ENCODE data around the gene ATP2B2.

The ATP2B2 gene

GRCh38 chr3:10498271-10498670, 7.1 kb downstream of the ATP2B2 start:
- no peak for TF ChIP-seq CTCF (IDR thresholded peaks at IDR 0.05; ENCODE audit: low read depth, low read length)
- no peak for DNase-seq (ENCODE audit: extremely low read depth, low read depth)

- DNase-seq (ENCODE audit: extremely low read depth, low read depth), result no peak
- TF ChIP-seq CTCF (IDR thresholded peaks at IDR 0.05; ENCODE audit: low read depth, low read length), result no peak
Measured at GRCh38 chr3:10497439-10497838, 7.9 kb downstream of the ATP2B2 start.

- no peak for TF ChIP-seq CTCF (IDR thresholded peaks at IDR 0.05; ENCODE audit: low read depth, low read length)
- no peak for DNase-seq (ENCODE audit: extremely low read depth, low read depth)
Measured at GRCh38 chr3:10496121-10496863, 9.1 kb downstream of the ATP2B2 start.

- TF ChIP-seq CTCF (IDR thresholded peaks at IDR 0.05; ENCODE audit: low read depth, low read length), result no peak
- no peak for DNase-seq (ENCODE audit: extremely low read depth, low read depth)
Measured at GRCh38 chr3:10495614-10496013, 9.8 kb downstream of the ATP2B2 start.

GRCh38 chr3:10495003-10495402, 10.4 kb downstream of the ATP2B2 start:
- DNase-seq (ENCODE audit: extremely low read depth, low read depth), result no peak

GRCh38 chr3:10494180-10494579, 11.2 kb downstream of the ATP2B2 start:
- TF ChIP-seq CTCF (IDR thresholded peaks at IDR 0.05; ENCODE audit: low read depth, low read length), result no peak
- no peak for DNase-seq (ENCODE audit: extremely low read depth, low read depth)

More at GRCh38 chr3:10495003-10495402, 10.4 kb downstream of the ATP2B2 start:
- no peak for TF ChIP-seq CTCF (IDR thresholded peaks at IDR 0.05; ENCODE audit: low read depth, low read length)

GRCh38 chr3:10493202-10493589, 12.2 kb downstream of the ATP2B2 start:
- DNase-seq (ENCODE audit: extremely low read depth, low read depth), result no peak
- no peak for TF ChIP-seq CTCF (IDR thresholded peaks at IDR 0.05; ENCODE audit: low read depth, low read length)

All from AG09319 (cell line).